Measurements from ENCODE around the gene NLRP10.
"Not testable (repeated sequence)": the region's sequence is repeated elsewhere in the genome, so short reads cannot be mapped to it uniquely, and the experiment has no call there.

NLRP10 gene, protein sequence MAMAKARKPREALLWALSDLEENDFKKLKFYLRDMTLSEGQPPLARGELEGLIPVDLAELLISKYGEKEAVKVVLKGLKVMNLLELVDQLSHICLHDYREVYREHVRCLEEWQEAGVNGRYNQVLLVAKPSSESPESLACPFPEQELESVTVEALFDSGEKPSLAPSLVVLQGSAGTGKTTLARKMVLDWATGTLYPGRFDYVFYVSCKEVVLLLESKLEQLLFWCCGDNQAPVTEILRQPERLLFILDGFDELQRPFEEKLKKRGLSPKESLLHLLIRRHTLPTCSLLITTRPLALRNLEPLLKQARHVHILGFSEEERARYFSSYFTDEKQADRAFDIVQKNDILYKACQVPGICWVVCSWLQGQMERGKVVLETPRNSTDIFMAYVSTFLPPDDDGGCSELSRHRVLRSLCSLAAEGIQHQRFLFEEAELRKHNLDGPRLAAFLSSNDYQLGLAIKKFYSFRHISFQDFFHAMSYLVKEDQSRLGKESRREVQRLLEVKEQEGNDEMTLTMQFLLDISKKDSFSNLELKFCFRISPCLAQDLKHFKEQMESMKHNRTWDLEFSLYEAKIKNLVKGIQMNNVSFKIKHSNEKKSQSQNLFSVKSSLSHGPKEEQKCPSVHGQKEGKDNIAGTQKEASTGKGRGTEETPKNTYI

DNA sequence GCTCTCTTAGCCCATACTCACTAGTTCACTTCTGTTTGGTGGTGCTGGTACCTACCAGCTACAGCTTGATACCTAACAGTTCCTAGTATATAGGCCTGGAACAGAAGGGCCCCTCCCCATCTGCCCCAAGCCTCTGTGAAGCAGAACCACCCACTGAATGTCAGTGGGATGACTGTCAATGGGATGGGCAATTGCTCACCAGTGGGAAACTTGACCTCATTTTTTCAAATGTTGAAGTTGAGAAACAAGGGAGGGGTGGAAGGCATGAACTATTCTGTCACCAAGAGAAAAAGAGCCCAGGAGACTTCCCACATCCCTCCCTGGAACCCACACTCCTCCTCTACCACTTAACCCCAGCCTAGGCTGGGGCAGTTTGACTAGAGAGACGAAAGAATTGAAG is at the start of gene NLRP10:
TSS of gene NLRP10 (minus strand) at position 62 of the 400 bp plus-strand sequence. CDS start 1,952 bp downstream, outside the sequence.
- DNase-seq, result no peak

DNA sequence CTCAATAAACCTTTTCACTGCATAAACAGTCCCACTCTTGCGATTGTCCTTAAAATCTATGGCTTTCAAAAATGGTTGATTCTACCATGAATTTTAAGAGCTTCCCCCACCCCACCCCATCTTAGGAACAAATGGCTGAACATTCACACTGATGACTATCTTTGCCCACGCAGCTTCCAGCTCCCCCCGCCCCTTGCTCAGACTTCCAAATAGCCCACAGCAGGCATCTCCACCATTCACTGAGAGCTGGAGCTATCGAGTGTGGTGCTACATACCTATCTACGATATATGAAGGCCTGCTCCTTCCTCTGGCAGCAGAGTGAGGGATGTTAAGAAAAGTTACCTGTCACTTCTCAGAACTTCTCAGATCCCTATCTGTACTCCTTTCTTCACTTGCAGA is 48.6 kb upstream of the NLRP10 start:
- no peak for DNase-seq

DNA sequence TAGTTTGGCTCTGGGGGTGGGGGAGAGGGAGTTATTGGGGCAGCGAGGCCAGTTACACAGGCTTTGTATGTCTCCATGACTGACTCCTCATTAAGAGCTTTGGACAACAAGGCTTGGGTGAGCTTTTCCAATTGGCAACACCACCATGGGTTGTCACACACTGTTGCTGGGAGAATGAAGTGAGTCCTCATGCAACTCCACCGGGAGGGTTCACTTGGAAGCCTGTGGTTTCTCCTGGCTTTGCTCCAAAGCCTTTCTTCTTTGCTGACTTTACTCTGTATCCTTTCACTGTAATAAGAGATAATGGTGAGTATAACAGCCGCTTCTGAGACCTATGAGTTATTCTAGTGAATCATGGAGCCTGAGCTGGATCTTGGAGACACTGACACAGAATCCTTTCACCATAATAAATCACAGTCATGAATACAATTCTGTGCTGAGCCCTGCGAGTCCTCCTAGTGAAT is 46.8 kb upstream of the NLRP10 start:
- no peak for DNase-seq

DNA sequence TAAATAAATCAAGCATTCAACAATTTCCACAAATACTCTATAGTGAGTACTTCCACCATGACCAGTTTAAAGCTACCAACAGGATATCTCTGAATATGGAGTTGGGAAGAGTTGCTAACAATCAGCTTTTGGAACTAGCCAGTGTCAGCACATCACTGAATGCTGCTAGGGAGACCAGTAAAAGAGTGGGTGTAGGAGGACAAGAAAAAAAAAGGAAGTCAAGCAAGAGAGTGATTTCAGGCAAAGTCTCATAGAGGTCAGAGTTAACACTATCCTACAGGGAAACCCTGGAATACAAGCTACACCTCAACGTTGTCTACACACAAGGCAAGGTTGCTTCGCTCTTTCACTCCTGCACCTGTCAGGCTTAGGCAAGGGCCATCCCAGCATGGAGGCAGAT is 46.1 kb upstream of the NLRP10 start:
- no peak for DNase-seq

DNA sequence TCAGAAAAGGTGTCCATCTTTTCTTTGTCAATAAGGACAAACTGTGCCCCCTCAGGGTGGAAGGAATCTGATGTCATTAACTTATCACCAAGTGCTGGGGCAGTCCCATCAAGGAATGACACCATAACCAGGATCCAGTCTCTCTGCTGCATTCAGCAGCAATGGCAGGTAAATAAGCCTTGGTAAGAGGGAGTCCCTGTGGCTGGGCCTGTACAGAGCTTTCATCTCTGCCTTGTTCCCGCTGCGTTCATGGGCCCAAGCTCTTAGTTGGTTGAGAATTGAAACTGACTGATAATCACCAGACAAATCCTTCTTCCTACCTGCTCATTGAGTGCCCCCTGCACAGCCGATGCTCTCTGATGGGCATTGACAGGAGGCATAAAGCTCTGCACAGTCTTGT is 44.6 kb upstream of the NLRP10 start:
- DNase-seq, result no peak

DNA sequence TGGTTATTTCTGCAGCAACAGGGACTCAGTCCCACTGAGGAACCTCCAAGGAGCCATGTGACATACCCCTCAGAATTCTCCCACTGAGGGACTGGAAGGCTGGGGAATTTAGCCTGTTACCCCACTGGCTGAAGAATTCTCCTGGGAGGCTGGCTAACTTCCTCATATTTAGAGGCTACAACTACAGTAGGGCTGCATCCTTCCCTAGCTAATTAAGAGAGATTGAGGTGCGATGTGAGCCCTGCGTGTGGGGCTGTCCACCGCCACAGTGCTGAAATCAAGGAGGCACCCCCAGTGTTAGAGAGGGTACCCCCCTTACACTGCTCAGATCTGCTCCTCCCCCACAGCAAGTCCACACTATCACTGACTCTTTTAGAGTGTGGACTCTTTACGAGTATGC is 43.0 kb upstream of the NLRP10 start:
- DNase-seq, result no peak

DNA sequence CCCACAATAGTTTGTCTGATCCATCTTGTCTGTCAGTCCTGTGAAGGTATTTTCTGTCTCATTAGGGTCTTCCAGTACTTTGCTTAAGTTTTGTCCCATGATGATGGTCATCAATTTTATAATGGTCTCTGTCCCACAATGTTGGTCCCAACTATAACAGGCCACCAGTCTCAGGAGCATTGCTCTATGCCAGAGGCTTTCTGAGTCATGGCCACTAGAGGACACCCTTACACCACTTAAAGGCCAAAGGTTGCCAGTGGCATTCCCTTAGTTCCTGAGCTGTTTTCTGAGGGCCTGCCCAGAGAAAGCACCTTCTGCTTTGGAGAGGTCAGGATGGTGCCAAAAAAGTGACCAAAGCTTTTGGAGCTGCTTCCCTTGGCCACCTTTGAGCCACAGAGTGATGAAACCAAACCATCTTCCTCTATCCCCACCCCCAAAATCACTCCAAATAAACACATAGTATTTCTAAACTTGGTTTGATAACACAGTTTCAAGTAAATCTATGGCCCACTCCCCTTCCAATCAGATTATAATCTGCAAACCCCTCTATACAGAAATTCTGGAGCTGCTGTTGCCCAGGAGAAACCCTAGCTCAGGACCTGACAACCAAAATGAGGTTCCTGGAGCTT is 41.2 kb upstream of the NLRP10 start:
- DNase-seq, result peak; percentile 19

DNA sequence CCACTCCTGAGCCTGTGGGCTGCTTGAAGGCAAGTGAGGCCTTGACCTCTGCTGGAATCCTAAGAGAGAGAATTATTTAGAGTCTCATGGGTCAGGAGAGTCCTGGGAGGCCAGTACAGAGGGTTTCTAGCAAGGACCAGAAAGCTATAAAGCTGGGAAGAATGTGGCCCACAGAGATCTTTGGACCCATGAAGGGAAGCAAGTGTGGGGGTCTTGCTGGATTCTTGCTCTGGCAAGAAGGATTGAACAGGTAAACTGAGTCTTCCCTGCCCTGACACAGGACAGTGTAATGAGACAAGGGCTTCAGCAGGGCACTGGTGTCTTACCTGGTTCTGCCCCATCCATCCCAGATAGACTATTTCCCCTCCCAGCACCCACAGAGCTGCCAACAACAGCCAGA is 40.3 kb upstream of the NLRP10 start:
- DNase-seq, result no peak

DNA sequence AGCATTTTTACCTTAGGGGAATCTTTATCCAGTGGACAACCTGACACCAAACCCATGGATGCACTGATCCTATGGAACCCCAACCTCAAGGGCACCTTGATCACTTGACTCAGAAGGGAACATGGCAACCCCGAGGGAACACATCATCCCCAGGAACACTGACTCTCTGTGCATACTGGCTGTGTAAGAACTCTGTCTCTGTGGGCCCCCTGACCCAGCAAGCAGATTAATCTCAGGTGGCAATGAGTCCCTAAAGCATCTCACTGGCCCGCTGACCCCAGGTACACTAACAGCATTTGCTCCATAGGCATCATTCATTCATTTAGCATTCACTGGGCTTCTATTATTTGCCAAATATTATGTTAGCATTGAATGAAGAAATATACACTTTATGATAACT is 38.8 kb upstream of the NLRP10 start:
- no peak for DNase-seq

DNA sequence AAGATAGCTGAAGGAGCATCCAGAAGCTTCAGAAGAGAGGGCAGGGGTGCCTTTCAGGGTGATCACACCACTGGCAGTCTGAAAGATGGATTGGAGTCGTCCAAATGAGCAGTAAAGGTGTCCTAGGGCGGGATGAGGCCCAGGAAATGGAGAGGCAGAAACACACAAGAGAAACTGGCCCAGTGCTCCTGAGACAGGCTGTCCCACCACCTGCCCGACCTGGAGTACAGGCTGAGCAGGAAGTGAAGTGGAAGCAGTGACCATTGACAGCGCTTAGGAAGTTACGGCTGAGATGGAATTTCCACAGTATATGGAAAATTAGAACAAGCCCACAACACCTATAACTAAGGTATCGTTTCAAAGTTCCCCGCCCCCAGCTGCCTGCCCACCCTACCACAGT is 37.9 kb upstream of the NLRP10 start:
- DNase-seq, result no peak

DNA sequence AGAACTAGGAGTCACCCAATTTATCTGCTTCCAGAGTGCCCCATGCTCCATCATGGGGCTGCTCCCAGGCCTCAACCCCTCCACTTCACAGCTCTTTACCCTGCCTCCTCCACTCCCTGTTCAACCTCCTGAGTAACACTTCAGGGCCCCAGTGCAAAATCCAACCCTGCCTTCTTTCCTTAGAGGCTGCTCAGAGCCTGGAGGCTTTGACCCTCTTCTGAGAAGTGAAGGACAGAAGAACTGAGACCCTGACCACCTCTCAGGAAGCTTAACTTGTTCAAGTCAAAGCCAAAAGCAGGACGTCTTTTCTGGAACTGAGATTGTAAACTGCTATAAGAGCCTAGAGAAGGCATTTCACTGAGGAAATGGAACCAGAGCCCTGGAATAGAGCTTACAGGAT is 37.4 kb upstream of the NLRP10 start:
- DNase-seq, result no peak

DNA sequence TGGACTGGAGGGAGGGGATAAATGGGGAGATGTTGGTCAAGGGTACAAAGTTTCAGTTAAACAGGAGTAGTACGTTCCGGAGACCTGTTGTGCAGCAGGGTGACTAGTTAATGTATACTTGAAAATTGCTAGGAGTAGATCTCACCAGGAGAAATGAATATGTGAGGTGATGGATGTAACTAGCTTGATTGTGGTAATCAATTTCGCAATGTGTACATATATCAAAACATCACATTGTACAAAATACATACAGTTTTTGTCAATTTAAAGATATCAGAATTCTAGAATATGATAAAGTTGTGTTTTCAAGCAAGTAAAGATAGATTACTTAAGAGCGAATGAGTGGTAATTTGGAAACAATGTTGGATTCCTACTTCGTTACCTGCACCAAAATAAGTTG is 35.1 kb upstream of the NLRP10 start:
- DNase-seq, result no peak

DNA sequence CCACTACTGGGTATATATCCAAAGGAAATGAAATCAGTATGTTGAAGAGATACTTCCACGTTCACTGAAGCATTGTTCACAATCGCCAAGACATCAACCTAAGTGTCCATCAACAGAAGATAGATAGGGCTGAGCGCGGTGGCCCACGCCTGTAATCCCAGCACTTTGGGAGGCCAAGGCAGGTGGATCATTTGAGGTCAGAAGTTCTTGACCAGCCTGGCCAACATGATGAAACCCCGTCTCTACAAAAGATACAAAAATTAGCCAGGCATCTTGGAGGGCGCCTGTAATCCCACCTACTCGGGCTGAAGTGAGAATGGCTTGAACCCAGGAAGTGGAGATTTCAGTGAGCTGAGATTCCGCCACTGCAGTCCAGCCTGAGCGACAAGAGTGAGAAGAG is 34.5 kb upstream of the NLRP10 start:
- no peak for DNase-seq

DNA sequence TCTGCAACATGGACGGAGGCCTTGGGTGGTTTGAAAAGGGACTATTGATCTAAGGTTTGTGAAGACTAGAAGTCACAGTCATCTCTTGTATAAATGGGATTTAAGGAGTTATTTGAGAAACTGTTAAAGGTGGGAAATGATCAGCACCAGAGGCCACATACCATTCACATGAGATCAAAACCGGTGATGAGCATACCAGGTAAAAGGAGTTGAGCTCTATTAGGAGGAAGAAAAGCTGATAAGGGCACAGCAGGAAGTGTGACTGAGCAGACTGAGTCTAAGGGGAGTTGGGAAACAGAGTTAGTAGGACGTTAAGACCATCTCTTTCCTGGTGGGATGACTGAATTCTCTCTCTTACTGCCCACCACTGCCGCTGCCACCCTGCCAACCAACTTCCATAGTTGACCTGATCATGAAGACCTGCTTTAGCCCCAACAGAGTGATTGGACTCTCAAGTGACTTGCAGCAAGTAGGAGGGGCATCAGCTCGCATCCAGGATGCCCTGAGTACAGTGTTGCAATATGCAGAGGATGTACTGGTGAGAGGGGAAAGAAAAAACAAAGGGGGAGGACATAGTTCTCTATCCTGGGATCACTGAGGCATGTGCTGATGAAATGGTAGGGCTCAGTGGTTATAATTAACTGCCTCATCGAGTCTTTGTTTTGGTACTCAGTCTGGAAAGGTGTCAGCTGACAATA is 29.5 kb upstream of the NLRP10 start:
- no peak for DNase-seq

DNA sequence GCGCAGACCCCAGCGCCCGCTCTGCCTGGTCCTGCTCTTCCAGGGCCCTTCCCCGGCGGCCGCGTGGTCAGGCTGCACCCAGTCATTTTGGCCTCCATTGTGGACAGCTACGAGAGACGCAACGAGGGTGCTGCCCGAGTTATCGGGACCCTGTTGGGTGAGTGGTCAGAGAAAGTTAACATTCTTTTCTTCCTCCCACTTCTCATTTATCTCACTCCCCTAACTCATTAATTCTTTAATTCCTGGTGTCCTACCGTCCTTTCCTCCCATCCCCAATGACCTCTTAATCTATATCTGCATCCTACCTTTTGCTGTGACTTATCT is 22.3 kb upstream of the NLRP10 start:
- not testable (repeated sequence) for DNase-seq

DNA sequence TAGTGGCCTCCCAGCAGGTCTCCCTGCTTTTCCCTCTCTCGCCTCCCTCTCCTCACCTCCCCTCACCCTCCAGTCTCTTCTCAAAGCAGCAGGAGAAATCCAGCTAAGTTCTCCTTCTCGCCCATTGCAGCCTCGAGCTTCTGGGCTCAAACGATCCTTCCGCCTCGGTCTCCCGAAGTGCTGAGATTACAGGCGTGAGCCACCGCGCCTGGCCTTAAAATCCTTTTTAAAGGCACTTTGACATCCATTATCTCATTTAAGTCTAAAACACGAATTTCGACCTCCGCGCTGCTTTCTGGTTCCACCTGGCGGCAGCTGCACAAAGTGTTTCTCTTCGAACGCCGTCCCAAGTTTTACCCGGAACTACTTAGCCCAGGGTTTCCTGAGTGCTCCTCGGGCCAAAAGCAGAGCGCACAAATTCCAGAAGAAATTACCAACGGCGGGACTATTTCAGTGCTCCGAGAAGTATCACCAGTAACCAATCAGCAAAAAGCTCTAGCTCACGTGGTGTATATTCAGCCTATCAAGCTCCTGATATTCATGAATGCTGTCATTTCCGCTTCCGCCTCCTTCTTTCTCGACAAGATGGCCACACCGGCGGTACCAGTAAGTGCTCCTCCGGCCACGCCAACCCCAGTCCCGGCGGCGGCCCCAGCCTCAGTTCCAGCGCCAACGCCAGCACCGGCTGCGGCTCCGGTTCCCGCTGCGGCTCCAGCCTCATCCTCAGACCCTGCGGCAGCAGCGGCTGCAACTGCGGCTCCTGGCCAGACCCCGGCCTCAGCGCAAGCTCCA is 21.7 kb upstream of the NLRP10 start, which contains the start of gene EIF3F:
TSS of gene EIF3F (plus strand) at position 570 of the 792 bp plus-strand sequence. CDS start at position 586, 16 bp downstream.
- peak; percentile 95 for DNase-seq

DNA sequence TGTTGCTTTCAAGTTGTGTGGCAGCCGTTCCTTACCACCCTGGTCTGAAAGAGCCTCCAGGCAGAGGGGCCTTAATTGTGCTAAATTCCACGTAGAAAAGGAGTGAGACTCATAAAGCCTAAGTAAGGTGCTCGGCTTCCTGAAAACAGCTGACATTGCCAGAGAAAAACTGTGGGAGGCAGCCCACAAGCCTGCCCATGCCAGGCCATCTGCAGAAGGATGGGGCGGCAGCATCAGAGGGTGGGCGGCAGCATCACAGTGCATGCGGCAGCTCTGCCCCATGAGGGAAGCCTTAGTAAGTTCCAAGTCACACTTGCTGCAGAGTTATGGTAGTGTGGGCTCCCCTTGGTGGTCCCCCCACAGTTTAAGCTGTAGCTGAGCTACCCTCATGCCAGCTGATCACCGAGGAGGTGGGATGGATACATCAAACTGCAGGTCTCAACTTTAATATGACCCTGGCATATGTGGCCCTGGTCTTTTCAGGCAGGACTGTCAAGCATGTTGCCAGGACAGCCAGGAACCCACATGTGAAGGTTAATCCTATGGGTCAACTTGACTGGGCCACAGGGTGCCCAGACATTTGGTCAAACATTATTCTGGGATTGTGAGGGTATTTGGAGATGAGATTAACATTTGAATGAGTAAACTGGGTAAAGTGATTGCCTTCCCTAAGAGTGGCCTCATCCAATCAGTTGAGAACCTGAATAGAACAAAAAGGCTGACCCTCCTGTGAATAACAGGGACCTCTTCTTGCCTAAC is 18.8 kb upstream of the NLRP10 start:
- DNase-seq, result no peak

DNA sequence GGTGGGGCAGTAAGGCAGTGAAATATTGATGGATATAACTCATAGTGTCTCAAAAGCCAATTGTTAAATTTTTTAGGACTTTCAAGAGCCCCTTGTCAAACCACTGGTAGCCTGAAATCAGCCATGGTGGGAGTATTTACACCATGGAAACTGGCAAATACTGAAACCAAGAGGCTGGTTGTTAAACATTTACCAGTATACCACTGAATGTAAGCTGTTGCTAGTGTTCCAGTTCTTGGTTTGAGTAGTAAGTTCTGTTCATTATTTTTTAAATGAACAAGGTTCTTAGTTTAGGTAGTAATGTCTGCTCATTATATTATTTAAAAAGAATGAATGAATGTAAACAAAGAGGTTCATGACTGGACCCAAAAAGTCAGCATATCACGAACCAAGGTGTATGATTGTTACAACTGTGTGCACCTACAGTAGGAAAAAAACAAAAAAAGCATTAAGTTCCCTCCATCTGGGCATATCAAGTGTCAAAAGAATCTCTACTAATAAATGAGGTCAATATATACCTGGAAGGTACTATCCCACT is 17.4 kb upstream of the NLRP10 start:
- no peak for DNase-seq

DNA sequence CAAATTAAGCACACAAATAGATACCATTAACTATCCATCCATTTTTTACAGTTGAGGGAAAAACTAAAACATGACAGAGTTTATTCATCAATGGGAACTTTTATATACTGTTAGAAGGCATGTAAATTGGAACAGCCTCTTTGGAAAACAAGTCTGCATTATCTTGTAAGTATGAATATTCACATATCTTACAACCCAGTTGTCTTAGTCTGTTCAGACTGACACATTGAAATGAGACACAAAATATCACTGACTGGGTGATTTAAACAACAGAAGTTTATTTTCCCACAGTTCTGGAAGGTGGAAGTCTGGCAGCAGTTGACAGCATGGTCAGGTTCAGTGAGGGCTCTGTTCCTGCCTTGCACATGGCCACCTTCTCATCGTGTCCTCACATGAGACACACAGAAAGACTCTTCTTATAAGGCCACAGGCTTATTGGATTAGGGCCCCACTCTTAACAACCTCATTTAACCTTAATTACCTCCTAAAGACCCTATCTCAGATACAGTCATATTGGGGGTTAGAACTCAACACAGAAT is 16.4 kb upstream of the NLRP10 start:
- no peak for DNase-seq

DNA sequence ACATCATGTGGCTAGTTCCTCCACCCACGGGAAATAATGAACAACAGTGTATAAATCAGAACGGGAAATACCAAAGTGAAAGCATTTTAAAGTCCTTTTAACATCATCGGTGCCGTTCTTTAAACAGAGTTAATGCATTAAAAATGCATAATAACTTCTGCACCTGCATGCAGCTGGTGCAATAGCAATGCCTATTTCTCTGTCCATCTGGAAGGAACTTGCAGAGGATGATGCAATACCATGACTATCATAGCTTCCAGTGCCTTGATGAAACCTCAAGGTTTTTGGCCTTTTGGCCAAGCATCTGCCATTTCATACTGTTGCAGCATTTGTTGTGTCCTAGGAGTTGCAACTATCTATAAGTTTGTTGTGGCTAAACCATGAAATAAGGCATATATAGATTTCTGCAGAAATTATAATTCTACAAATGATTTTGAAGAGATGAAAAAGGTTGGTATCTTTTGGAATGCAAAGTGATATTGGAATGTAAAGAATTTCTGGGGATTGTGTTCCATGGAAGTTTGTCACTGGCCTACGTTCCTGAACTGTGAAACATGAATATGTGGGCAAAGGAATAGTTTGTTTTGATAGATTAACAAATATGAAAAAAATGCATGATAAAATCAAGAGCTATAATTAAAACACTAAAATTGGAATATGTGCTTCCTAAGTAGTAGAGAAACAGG is 12.1 kb upstream of the NLRP10 start:
- DNase-seq, result no peak

DNA sequence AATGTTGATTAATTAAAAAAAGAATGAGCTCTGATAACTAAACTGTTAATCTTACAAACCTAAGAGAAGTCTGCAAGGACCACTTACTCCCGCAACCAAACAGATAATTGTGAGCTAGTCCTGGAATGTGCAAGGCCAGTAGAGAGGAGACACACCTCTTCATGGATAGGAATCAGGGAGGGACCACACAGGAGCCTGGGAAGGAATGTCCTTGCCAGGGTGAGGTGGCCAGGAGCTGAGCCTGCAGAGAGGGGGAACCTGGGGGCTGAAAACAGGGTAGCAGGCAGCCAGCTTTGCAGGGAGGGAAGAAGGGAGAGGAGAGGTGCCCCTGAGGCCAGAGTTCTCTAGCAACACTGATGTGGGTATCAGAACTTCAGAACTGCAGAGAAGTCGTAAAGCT is 9.4 kb upstream of the NLRP10 start:
- no peak for DNase-seq
